OCI-LY1 (cell line): ENCODE data around the gene SAP30L.

Source experiments
- H2AFZ ChIP-seq: fragments of 200-600 bp; sonication (generic), shearing (Covaris generic); 2 replicates; pipeline ENCODE4 v1.6.0; 2014; ENCODE audit warnings: antibody characterized with exemption, mild to moderate bottlenecking, low read length
- H3F3A ChIP-seq: fragments of 200-600 bp; sonication (generic), shearing (Covaris generic); 2 replicates; pipeline ENCODE4 v1.6.0; 2014; ENCODE audit warnings: mild to moderate bottlenecking, antibody characterized with exemption, low read length, moderate library complexity; ENCODE audit not compliant: insufficient read depth
- H3K27ac ChIP-seq: fragments of 200-600 bp; sonication (generic); 2 replicates; pipeline ENCODE4 v1.5.1; 2014; ENCODE audit warnings: low read length, mixed run types, mild to moderate bottlenecking, low read depth; ENCODE audit not compliant: poor library complexity, severe bottlenecking
- H3K27me3 ChIP-seq: fragments of 200-600 bp; sonication (generic); 2 replicates; pipeline ENCODE4 v1.6.0; 2014; ENCODE audit warnings: antibody characterized with exemption, mild to moderate bottlenecking, low read length, moderate library complexity; ENCODE audit not compliant: insufficient read depth
- H3K36me3 ChIP-seq: fragments of 200-600 bp; sonication (generic); 2 replicates; pipeline ENCODE4 v1.6.1; 2014; ENCODE audit warnings: mild to moderate bottlenecking, antibody characterized with exemption, low read length, moderate library complexity, mixed read lengths; ENCODE audit not compliant: insufficient read depth
- H3K4me1 ChIP-seq: fragments of 200-600 bp; sonication (generic); 2 replicates; pipeline ENCODE4 v1.5.1; 2014; ENCODE audit warnings: mild to moderate bottlenecking, low read length, moderate library complexity; ENCODE audit not compliant: insufficient read depth, severe bottlenecking
- H3K4me2 ChIP-seq: fragments of 200-600 bp; sonication (generic), shearing (Covaris generic); 2 replicates; pipeline ENCODE4 v1.6.1; 2014; ENCODE audit warnings: low read length
- H3K4me3 ChIP-seq: fragments of 200-600 bp; sonication (generic); 2 replicates; pipeline ENCODE4 v1.5.1; 2014; ENCODE audit warnings: low read length, low read depth, mild to moderate bottlenecking, mixed read lengths; ENCODE audit not compliant: poor library complexity, severe bottlenecking
- H3K79me2 ChIP-seq: fragments of 200-600 bp; shearing (Covaris generic); 2 replicates; pipeline ENCODE4 v1.6.1; 2016; ENCODE audit warnings: mixed run types, low read length, mixed read lengths; ENCODE audit not compliant: insufficient read depth
- H3K9ac ChIP-seq: fragments of 200-600 bp; sonication (generic), shearing (Covaris generic); 2 replicates; pipeline ENCODE4 v1.6.1; 2014; ENCODE audit warnings: mild to moderate bottlenecking, low read length, mixed read lengths
- H3K9me2 ChIP-seq: fragments of 200-600 bp; sonication (generic), shearing (Covaris generic); 2 replicates; pipeline ENCODE4 v1.6.1; 2014; ENCODE audit warnings: low read depth, mild to moderate bottlenecking, low read length, mixed read lengths
- H3K9me3 ChIP-seq: fragments of 200-600 bp; shearing (Covaris generic); 2 replicates; pipeline ENCODE4 v1.6.1; 2014; ENCODE audit warnings: low read length, mixed read lengths
- H4K20me1 ChIP-seq: fragments of 200-600 bp; sonication (generic), shearing (Covaris generic); 2 replicates; pipeline ENCODE4 v1.6.0; 2016; ENCODE audit warnings: mild to moderate bottlenecking, low read length; ENCODE audit not compliant: insufficient read depth
- CTCF ChIP-seq: fragments of 200-600 bp; sonication (generic), shearing (Covaris generic); IDR thresholded peaks from 2 replicates; pipeline ENCODE4 v1.5.1; 2017; ENCODE audit warnings: mild to moderate bottlenecking, antibody characterized with exemption, low read length, moderate library complexity, mixed read lengths
- EZH2 ChIP-seq: fragments of 200-600 bp; sonication (generic), shearing (Covaris generic); IDR thresholded peaks from 2 replicates; pipeline ENCODE4 v1.8.0; 2017; ENCODE audit warnings: borderline replicate concordance, mixed run types, mild to moderate bottlenecking, antibody characterized with exemption, low read length, moderate library complexity, mixed read lengths

Gene SAP30L

GRCh38 chr5:154505567-154505966 lies 59.8 kb downstream of the SAP30L start:
- Histone ChIP-seq H3K27me3 (no peaks in the 10 kb centered on the region), H2AFZ (no peak overlapping the region)

DNA sequence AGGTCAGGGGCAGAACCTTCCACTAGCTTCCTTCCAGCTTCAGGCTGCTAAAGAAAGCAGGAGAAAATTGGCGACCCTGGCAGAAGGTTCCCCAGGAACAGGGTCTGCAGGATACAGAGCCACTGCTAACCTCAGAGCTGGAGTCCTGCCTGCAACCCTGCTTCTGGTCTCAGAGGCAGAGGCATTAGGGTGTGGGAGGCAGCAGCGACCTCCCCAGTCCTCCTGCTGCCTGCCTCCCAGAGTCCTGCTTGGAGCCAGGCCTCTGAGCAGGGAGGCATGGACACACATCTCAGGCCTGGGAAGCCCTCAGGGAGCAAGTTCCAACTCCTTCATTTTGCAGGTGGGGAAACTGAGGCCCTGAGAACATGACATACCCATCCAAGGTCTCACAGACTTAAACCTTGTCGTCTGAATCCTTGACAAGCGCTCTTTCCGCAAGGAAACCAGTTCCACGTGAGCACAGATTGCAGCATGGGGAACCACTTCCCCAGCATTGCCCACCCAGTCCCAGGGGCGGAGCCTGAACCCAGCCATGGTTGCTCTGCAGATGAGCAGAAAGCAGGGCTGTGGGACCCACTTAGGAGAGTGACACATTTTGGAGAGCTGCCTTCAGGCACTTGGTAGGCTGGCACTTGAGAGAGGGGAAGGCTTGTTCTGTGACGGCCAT lies 60.4 kb downstream of the SAP30L start:
- TF ChIP-seq EZH2 = no peak
- no peak for TF ChIP-seq CTCF
- H3K27ac ChIP-seq = no peak overlapping the region
- no peaks in the 10 kb centered on the region for H3K9me3 ChIP-seq
- H3K4me1 ChIP-seq = peaks cover 10% of the 10 kb centered on the region
- H3K27me3 ChIP-seq = no peaks in the 10 kb centered on the region
- H3K4me3 ChIP-seq = no peak overlapping the region
- H3K9ac ChIP-seq = no peak overlapping the region
- no peaks in the 10 kb centered on the region for H3K79me2 ChIP-seq
- H3K36me3 ChIP-seq = no peaks in the 10 kb centered on the region
- H2AFZ ChIP-seq = no peak overlapping the region
- no peaks in the 10 kb centered on the region for H3K9me2 ChIP-seq
- H3K4me2 ChIP-seq = no peak overlapping the region
- no peaks in the 10 kb centered on the region for H4K20me1 ChIP-seq
- H3F3A ChIP-seq = no peaks in the 10 kb centered on the region

More at GRCh38 chr5:154505567-154505966, 59.8 kb downstream of the SAP30L start:
- H3K4me1 ChIP-seq = peaks cover 10% of the 10 kb centered on the region
- no peaks in the 10 kb centered on the region for H3K79me2 ChIP-seq
- H3K27ac ChIP-seq = no peak overlapping the region
- H3K9me2 ChIP-seq = no peaks in the 10 kb centered on the region
- no peak for TF ChIP-seq CTCF
- no peak for TF ChIP-seq EZH2
- H3K9ac ChIP-seq = no peak overlapping the region
- H3K9me3 ChIP-seq = no peaks in the 10 kb centered on the region
- H3K4me2 ChIP-seq = no peak overlapping the region
- no peaks in the 10 kb centered on the region for H3F3A ChIP-seq
- H4K20me1 ChIP-seq = no peaks in the 10 kb centered on the region
- H3K36me3 ChIP-seq = no peaks in the 10 kb centered on the region
- no peak overlapping the region for H3K4me3 ChIP-seq

DNA sequence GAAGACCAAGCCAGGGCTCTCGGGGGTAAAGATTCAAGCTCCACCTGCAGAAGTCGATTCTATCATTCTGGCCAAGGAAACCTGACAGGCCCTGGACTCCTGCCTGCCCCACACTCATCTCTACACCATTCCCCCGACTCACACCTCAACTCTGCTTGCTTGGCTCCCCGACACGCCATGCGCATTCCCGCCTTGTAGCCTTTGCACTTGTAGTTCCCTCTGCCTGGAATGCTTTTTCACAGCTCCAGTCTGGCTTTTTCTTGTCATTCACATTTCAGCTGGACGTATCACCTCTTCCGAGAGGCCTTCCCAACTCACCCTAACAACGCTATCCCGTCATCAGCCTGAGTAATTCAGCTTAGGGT lies 60.9 kb downstream of the SAP30L start:
- no peak for TF ChIP-seq CTCF
- TF ChIP-seq EZH2 = no peak
- H3K4me2 ChIP-seq = no peak overlapping the region
- H3K79me2 ChIP-seq = no peaks in the 10 kb centered on the region

More for the DNA sequence above, 60.9 kb downstream of the SAP30L start:
- Histone ChIP-seq H3K9ac (no peak overlapping the region), H3K36me3 (no peaks in the 10 kb centered on the region), H4K20me1 (no peaks in the 10 kb centered on the region), H3K27me3 (no peaks in the 10 kb centered on the region), H3K4me1 (peaks cover 10% of the 10 kb centered on the region), H3K9me2 (no peaks in the 10 kb centered on the region), H3K27ac (no peak overlapping the region), H3F3A (no peaks in the 10 kb centered on the region), H2AFZ (no peak overlapping the region), H3K4me3 (no peak overlapping the region), H3K9me3 (no peaks in the 10 kb centered on the region)
